Fibroblast of the aortic adventitia (primary cell): ENCODE data around the gene ADGRG1. TPM values are rescaled to one million over a fixed set of nuclear protein-coding genes. Genes with fewer than 3 reads are reported as not detected.

Experiments used
- DNase-seq: peaks from one replicate; pipeline ENCODE4 v3.0.0-alpha.2; 2010; ENCODE audit warnings: low read depth
- H3K4me3 ChIP-seq: 2 replicates; pipeline ENCODE4 v1.5.1; 2011; ENCODE audit warnings: low read depth, mild to moderate bottlenecking, control low read depth, low read length, moderate library complexity
- CTCF ChIP-seq: IDR thresholded peaks from 2 replicates; pipeline ENCODE4 v1.5.1; 2011; ENCODE audit warnings: mild to moderate bottlenecking, low read length, control low read depth, inconsistent platforms; ENCODE audit not compliant: insufficient read depth
- total RNA-seq: library from RNA; depleted of rRNA; stranded (reverse); fragments of >200 nt; gene quantifications from 2 replicates; pipeline ENCODE4 v1.2.3, GENCODE V29; 2012; ENCODE audit warnings: low replicate concordance

Gene ADGRG1
- total RNA-seq, 1 donor: 9.8 TPM

GRCh38 chr16:57694231-57694724 lies 65.8 kb downstream of the ADGRG1 start:
- DNase-seq: no peak
- H3K4me3 ChIP-seq: no peak overlapping the region
- TF ChIP-seq CTCF: no peak

GRCh38 chr16:57694725-57695679 lies 66.6 kb downstream of the ADGRG1 start, which contains the start of gene DRC7:
DRC7 (plus strand) TSS chr16:57694806; CDS start chr16:57697950, 3,144 bp downstream.
- peak within 1 kb of the TSS; percentile 49 for H3K4me3 ChIP-seq
- DNase-seq: peak; percentile 40
- TF ChIP-seq CTCF: no peak

GRCh38 chr16:57695680-57696069 lies 67.2 kb downstream of the ADGRG1 start:
- TF ChIP-seq CTCF: no peak
- H3K4me3 ChIP-seq: no peak overlapping the region
- no peak for DNase-seq

GRCh38 chr16:57696240-57696639 lies 67.8 kb downstream of the ADGRG1 start:
- no peak for DNase-seq
- TF ChIP-seq CTCF: no peak

GRCh38 chr16:57697896-57698537 lies 69.6 kb downstream of the ADGRG1 start:
- no peak for DNase-seq
- no peak for TF ChIP-seq CTCF
- H3K4me3 ChIP-seq: no peak overlapping the region

More at GRCh38 chr16:57696240-57696639, 67.8 kb downstream of the ADGRG1 start:
- no peak overlapping the region for H3K4me3 ChIP-seq

- no peak overlapping the region for H3K4me3 ChIP-seq
- DNase-seq: no peak
- TF ChIP-seq CTCF: no peak
Observed at GRCh38 chr16:57698812-57699405, 70.5 kb downstream of the ADGRG1 start.
